GM12891 (cell line): ENCODE data around the gene UBE2Q1.

ENCODE experiments used
- PAX5 ChIP-seq: IDR thresholded peaks from 2 replicates; pipeline ENCODE4 v1.6.1; 2011; ENCODE audit warnings: low read length, moderate library complexity, mild to moderate bottlenecking; ENCODE audit not compliant: insufficient read depth, severe bottlenecking
- POLR2A ChIP-seq: IDR thresholded peaks from 2 replicates; pipeline ENCODE4 v1.6.1; 2011; ENCODE audit warnings: low read depth, low read length, control low read depth
- POLR2AphosphoS5 ChIP-seq: IDR thresholded peaks from 2 replicates; pipeline ENCODE4 v1.6.1; 2011; ENCODE audit warnings: low read depth, low read length, control low read depth
- TAF1 ChIP-seq: IDR thresholded peaks from 2 replicates; pipeline ENCODE4 v1.6.1; 2011; ENCODE audit warnings: low read depth, low read length, control low read depth

DNA sequence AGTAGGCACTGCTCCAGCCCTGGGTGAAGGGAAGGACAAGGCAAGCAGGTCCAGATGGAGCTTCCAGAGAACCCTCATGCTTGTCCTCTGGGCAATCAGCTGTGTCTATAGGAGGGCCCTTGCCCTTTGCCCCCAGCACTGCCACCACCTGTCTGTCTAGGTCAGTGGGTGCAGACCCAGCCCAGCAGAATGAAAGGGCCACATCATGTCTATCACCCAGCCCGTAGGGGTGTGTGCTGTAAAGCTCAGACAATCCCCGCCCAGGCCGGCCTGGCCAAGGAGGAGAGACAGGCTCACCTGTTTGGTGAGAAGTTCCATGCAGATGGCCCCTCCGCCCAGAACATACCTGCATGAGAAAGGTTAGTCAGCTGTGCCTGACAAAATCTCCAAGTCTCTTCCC lies 7.0 kb downstream of the UBE2Q1 start:
- TF ChIP-seq POLR2A (no peak), POLR2AphosphoS5 (no peak), TAF1 (no peak), PAX5 (no peak)
